HAP-1 (cell line): Measurements from ENCODE around the gene LPIN3.

Experiments used
- DNase-seq, 2 experiments: peaks; one replicate each; pipeline ENCODE4 v3.0.0-alpha.2; 2016 to 2020; ENCODE audit warnings: low spot score in 2 of 2
- H3K27me3 ChIP-seq: fragments of 250-450 bp; sonication (Bioruptor Pico); 2 replicates; pipeline ENCODE4 v1.5.1; 2020; ENCODE audit warnings: low read depth, mild to moderate bottlenecking, moderate library complexity
- H3K36me3 ChIP-seq: fragments of 250-450 bp; sonication (Bioruptor Pico); replicated peaks from 2 replicates; pipeline ENCODE4 v1.5.1; 2020; ENCODE audit warnings: mild to moderate bottlenecking
- H3K4me1 ChIP-seq: fragments of 250-450 bp; sonication (Bioruptor Pico); 2 replicates; pipeline ENCODE4 v1.5.1; 2020; ENCODE audit warnings: mild to moderate bottlenecking
- H3K4me3 ChIP-seq: fragments of 250-450 bp; sonication (Bioruptor Pico); 2 replicates; pipeline ENCODE4 v1.5.1; 2020; ENCODE audit warnings: mild to moderate bottlenecking, moderate library complexity
- H3K9me3 ChIP-seq: fragments of 250-450 bp; sonication (Bioruptor Pico); 2 replicates; pipeline ENCODE4 v1.5.1; 2020; ENCODE audit warnings: mild to moderate bottlenecking, moderate library complexity
- in situ Hi-C: fragments of 300-500 bp; cut with MboI; formaldehyde crosslinking; loops from 3 replicates; pipeline ENCODE4 v1.14.3; 2020; ENCODE audit warnings: low sequenced_read_pairs, inconsistent platforms, mixed read lengths

Gene LPIN3

DNA sequence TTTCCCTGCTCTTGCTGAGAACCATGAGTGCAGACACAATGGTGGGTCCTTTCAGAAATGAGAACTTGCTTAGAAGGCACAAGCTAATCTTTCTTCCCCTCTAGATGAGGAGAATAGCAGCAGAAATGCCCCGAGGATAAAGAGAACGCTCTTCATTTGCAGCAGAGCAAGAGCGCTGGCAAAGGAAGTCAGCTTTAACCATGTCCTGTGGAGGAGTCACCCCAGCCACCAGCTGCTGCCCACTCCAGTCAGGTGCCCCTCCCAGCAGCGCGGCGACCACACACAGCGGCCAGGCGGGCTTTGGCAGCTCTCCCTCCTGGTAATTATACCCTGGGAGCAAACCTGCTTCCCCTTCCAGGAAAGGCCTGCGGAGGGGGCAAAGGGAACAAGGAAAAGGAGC lies 68.4 kb downstream of the LPIN3 start:
- no peak for DNase-seq
- H3K4me1 ChIP-seq, result no peaks in the 10 kb centered on the region

More for the DNA sequence above, 68.4 kb downstream of the LPIN3 start:
- in situ Hi-C loops, result no loop called here
- no peaks in the 10 kb centered on the region for H3K9me3 ChIP-seq
- H3K27me3 ChIP-seq, result no peaks in the 10 kb centered on the region
- H3K4me3 ChIP-seq, result no peak overlapping the region
- H3K36me3 ChIP-seq, result peaks cover 70% of the 10 kb centered on the region
